Dedifferentiated amniotic fluid mesenchymal stem cell (primary cell): Measurements from ENCODE around the gene HOXA2.

Experiments
- DNase-seq: peaks from one replicate; pipeline ENCODE4 v3.0.0-alpha.2; 2016; ENCODE audit errors: extremely low spot score

Gene HOXA2

DNA sequence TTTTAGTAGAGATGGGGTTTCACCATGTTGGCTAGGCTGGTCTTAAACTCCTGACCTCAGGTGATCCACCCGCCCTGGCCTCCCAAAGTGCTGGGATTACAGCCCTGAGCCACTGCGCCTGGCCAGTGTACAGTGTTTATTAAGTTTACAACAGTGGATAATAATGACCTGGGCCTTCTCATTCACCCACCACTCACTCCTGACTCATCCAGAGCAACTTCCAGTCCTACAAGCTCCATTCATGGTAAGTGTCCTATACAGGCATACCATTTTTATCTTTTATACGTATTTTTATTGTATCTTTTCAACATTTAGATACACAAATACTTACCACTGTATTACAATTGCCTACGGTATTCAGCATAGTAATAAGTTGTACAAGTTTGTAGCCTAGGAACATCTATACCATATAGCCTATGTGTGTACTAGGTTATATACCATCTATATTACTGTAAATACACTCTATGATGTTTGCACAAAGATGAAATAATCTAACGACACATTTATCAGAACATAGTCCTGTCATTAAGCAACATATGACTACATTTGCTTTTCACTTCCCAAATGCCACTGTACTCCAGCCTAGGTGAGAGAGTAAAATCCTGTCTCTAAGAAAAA is 23.8 kb downstream of the HOXA2 start:
- no peak for DNase-seq

DNA sequence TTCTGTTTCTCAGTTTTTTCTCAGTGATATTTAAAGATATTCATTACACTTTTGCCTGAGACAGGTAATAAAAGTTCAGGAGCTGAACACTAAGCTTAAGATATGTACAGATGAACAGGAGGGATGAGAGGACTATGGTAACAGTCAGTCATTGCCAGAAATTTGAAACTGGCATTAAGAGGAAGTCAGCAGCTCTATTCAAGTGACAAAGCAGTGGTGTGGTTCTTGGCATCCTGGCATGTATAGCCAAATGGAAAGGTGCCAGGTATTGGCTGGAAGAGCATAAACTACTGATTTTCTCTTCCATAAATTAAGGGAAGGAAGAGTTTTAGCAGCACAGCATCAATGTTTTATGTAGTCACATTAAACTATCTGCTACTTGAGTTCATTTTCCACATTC is 29.4 kb downstream of the HOXA2 start:
- DNase-seq = no peak

DNA sequence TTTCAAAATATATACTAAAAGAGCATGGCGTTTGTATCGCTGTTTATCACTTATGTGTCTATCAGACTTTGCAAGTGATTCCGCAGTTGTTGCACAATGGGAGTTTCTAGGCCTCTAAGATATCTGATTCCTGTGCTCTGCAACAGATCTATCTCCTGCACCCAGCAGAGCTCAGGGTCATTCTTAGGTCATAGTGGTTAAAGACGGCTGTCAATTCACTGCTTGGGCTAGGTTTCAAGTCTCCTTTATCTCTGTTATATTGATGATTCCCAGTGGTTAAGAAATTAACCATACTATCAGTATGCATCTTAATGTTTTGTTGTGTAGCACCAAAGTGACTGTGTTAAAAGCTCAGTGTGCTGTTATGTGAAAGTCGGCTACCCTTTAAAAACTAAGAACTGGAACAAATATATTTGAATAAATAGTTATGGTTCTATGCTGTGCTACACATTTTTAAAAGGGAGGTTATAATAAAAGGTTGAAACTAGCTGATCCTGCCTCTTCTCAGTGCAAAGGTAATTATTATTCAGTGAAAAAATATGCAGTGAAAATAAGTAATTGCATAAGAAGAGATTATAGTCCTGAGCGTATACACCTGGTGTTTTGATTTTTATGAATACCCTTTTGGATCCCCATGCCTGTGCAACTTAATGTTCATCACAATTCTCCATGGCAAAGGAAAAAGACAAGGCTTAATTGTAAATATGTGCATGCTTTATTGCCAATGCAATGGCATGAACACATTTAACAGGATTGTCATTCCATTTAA is 30.7 kb downstream of the HOXA2 start:
- no peak for DNase-seq

DNA sequence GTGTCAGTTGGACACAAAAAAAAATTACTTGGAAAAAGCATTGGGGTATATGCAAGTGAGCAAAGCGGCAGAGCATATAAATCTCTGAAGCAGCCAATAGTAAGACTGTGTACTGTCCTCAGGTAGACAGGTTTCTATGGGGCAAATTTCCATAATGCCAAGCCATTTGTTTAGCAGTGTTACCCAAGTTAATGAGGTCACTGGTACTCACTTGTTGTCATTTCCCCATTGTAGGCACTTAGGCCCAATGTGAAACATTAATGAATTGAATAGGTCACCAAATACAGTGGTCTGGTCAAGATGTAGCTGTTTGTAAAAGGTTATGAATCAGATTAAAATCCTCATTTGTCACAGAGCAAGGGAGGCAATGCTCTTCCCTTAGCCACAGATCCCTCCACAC is 34.2 kb downstream of the HOXA2 start:
- no peak for DNase-seq

DNA sequence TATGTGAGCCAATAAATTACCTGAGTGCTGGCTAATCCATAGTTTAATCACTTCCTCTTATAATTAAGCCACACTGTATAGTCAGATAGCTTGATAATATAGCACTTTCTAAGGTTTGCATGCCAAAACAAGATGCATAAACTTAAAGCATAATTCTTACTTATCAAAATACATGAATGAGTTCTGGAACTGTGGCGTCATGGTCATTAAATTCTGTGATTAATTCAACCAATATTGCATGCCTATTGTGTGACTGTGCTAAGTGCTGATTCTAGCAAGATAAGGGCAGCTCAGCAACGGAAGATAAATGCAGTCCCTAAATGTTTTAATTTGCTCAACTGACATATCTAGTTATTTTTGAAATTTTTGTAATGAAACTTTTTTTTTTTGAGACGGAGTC is 36.3 kb downstream of the HOXA2 start:
- DNase-seq = no peak

DNA sequence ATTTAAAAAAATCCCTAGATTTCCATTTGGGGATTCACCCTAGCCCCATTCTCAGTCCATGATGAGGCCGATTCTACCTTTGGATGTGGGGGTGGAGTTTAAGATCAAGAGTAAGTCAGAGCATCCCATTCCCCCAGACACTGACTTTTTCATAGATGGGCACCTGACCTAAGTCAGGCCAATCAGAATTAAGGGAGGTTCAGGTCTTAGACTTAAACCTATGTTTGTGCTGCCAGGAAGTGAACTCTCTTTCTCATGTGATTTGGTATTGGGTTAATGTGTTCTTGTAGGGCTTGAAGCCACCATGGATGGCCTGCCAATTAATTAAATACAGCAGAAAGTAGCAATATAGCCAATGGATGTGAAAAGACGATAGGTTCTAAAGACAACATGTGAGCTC is 36.8 kb downstream of the HOXA2 start:
- no peak for DNase-seq

DNA sequence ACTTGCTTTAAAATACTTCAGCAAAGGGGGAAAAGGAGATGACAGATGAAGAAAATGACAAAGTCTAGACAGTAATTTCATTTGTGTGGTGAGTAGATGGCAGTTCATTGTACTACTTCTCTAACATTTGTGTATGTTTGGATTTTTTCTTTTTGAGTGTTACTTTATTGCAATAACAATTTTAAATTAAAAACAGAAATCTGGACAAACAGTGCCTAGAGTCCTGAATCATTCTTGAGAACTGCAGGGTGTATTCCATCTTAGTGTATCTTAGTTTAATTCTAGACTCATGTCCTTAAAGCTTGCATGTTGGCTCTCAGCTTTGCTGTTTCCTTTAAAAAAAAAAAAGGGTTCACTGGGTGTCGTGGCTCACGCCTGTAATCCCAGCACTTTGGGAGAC is 37.8 kb downstream of the HOXA2 start:
- no peak for DNase-seq

DNA sequence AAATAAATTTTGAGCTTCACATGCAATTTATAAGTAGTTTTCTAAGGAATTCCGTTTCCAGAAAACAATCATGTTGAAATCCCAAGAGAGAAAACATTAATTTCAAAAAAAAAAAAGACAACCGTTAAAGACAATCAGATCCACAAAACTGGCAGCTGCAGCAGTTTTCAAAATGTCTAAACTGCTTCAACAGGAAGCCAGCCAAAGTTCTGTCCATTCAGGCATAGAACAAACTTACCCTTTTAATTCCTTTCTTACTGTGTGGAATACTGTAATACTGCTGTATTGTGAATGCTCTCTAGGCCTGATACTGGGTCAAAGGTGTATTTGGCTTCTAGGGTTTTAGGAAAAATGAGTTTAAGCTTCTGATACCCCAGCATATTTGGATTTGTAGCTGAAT is 38.3 kb downstream of the HOXA2 start:
- DNase-seq = no peak

DNA sequence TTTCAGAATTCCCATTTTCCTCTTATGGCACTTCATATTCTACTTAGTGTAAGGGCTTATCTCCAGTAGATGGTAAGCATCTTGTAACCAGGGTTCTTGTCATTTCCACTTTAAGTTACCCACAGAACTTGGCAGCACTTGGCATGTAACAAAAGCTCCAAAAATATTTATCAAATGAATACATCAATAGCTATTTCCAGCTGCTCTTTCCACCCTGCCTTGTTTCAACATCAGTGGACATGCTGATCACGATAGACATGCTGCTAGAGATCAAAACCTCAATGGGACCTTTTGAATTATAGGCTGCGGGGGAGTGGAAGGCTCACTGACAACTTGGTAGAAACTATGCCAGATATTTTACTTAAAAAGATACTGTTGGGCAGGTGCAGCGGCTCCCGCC is 39.5 kb downstream of the HOXA2 start:
- DNase-seq = no peak

DNA sequence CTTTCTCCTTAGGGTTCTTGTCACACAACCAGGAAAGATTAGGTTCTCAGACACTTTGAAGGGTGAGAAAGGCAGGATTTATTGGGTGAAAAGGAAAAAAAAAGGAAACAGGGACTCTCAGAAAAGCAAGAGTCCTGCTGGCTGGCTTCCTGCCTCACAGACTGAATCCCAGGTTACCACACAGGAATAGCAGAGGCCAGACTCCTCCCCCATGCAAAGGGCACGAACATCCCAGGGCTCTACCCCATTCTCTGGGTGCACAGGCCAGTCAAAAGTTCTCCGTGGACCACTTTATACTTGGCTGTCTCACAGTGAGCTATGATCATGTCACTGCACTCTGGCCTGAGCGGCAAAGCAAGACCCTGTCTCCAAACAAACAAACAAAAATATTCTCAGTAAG is 49.3 kb downstream of the HOXA2 start:
- DNase-seq = no peak

DNA sequence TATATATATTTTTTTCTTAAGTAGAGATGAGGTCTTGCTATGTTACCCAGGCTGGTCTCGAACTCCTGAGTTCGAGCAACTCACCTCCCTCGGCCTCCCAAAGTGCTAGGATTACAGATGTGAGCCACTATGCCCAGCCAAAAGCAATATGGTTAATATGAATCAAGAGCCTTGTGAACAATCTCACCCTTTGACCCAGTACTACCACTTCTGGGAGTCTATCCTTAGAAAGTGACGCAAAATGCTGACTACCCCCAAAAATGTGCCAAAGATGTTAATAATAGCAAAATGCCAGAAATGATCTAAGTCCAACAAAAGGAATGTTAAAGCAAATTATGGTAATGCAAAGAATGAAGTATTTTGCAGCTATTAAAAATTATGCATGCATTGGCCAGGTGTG is 51.0 kb downstream of the HOXA2 start:
- DNase-seq = no peak
